Mucosa of rectum (tissue), 2 donors: ENCODE measurements around the gene COMMD4.
"Not testable (repeated sequence)": the region's sequence is repeated elsewhere in the genome, so short reads cannot be mapped to it uniquely, and the experiment has no call there.

Experiments
- H3K27ac ChIP-seq, 2 donors: one replicate each; pipeline ENCODE4 v1.7.0; 2013; ENCODE audit warnings: inconsistent platforms in 2 of 2, low read depth in 2 of 2, low read length in 2 of 2
- H3K27me3 ChIP-seq, 2 donors: one replicate each; pipeline ENCODE4 v1.7.0; 2013; ENCODE audit warnings: low read length in 2 of 2; ENCODE audit not compliant: control insufficient read depth in 2 of 2, insufficient read depth in 2 of 2
- H3K36me3 ChIP-seq, 2 donors: one replicate each; pipeline ENCODE4 v1.7.0; 2013; ENCODE audit warnings: low read length in 2 of 2; ENCODE audit not compliant: control insufficient read depth in 2 of 2, insufficient read depth in 2 of 2
- H3K4me1 ChIP-seq, 2 donors: one replicate each; pipeline ENCODE4 v1.7.0; 2013; ENCODE audit warnings: low read length in 2 of 2, mild to moderate bottlenecking in 1 of 2; ENCODE audit not compliant: control insufficient read depth in 2 of 2, insufficient read depth in 2 of 2
- H3K4me3 ChIP-seq, 2 donors: one replicate each; pipeline ENCODE4 v1.7.0; 2013; ENCODE audit warnings: low read length in 2 of 2
- H3K9ac ChIP-seq, 2 donors: one replicate each; pipeline ENCODE4 v1.7.0; 2013; ENCODE audit warnings: low read length in 2 of 2, low read depth in 1 of 2, mild to moderate bottlenecking in 1 of 2
- H3K9me3 ChIP-seq, 2 donors: one replicate each; pipeline ENCODE4 v1.7.0; 2013; ENCODE audit warnings: low read length in 2 of 2; ENCODE audit not compliant: control insufficient read depth in 2 of 2
- donor health status: healthy.
- donor health status: Normal muscosa, but diverticular disease.

COMMD4 gene

DNA sequence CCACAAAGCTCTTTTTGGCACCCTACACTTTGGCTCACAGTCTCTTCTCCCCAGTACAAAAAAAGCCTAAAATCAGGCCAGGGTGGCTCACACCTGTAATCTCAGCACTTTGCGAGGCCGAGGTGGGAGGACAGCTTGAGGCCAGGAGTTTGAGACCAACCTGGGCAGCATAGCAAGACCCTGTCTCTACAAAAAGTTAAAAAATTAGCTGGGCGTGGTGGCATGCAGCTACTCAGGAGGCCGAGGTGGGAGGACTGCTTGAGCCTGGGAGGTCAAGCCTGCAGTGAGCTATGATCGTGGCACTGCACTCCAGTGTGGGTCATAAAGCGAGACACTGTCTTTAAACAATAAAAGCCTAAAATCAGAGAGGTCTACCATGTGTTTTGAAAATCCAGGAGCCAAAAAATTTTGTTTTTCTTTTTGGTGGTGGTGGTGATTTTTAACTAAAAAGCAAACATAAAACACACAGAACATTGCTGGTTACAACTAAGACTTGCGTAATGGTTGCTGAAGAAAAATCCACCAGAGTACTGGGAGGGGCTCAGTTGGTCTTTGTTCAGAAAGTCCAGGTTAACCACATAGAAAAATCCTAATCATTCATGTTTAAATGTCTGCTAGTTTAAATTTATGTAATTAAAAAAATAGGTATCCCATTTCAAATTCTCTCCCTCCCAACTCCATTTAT is 34.2 kb downstream of the COMMD4 start:
- Histone ChIP-seq H3K9me3 (no peaks in the 10 kb centered on the region), H3K4me3 (peak overlapping the region; percentile 90 to 91), H3K36me3 (peaks cover 36 to 58% of the 10 kb centered on the region in 2 donors), H3K9ac (peak overlapping the region in 1 of 2 donors; percentile 96), H3K27ac (peak overlapping the region; percentile 9 to 100), H3K4me1 (peaks cover 18% of the 10 kb centered on the region in 2 donors), H3K27me3 (no peaks in the 10 kb centered on the region)

GRCh38 chr15:75371486-75371885 is 35.6 kb downstream of the COMMD4 start:
- Histone ChIP-seq H3K4me1 (peaks cover 18% of the 10 kb centered on the region in 2 donors), H3K27me3 (no peaks in the 10 kb centered on the region), H3K9me3 (no peaks in the 10 kb centered on the region), H3K4me3 (no peak overlapping the region), H3K9ac (no peak overlapping the region), H3K27ac (no peak overlapping the region), H3K36me3 (peaks cover 39 to 57% of the 10 kb centered on the region in 2 donors)

DNA sequence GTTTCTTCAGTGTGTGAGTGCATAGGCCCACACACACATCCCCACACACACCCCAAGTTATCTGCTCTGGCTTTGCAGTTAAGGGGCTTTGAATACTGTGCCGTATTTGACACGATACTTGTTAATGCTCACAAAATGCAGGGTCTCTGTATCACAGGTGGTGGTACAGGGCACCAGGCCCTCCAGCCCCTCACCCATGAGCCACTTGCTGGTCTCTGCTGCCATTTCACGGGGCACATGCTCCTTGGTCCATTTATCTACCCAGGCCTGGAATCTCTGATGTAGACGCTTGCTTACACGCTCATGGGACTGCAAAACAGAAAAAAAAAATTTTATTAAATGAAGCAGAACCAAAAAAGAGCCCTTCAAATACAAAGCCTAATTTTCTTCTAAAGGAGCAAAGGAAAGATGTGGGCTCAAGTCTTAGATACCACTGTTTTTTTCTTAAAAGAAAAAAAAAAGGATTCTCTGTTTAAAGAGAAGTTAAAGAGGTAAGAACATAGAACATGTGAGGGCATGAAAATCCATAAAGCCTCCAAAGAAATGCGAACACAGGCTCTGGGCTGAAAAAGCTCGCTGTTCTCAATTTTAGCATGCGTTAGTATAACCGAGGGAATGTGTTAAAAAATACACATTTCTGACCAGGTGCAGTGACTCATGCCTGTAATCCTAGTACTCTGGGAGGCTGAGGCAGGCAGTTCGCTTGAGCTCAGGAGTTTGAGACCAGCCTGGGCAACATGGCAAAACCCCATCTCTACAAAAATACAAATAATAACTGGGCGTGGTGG is 36.2 kb downstream of the COMMD4 start:
- peaks cover 18% of the 10 kb centered on the region in 2 donors for H3K4me1 ChIP-seq
- no peak overlapping the region for H3K4me3 ChIP-seq
- H3K27me3 ChIP-seq: no peaks in the 10 kb centered on the region
- H3K9ac ChIP-seq: no peak overlapping the region
- H3K27ac ChIP-seq: no peak overlapping the region
- H3K36me3 ChIP-seq: peaks cover 36 to 57% of the 10 kb centered on the region in 2 donors
- H3K9me3 ChIP-seq: no peaks in the 10 kb centered on the region

DNA sequence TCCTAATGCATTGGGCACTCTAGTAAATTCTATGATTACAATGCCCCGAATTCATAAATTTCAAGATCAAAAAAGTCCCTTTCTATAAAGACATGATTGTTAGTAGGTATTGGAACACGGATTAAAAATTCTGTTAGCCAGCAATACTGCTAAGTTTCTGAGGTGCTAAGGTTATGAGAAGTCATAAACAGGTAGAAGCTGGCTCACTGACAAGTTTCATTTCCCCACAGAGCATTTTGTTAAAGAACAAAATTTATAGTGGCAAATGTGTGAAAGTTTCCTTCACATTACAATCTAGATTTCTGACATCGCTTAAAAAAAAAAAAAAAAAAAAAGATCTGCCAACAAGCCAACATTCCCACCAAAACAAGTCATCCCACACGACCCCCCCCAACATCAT is 44.9 kb downstream of the COMMD4 start:
- Histone ChIP-seq H3K27ac (no peak overlapping the region), H3K36me3 (peaks cover 33 to 52% of the 10 kb centered on the region in 2 donors), H3K4me3 (no peak overlapping the region), H3K9ac (no peak overlapping the region), H3K9me3 (no peaks in the 10 kb centered on the region), H3K4me1 (no peaks in the 10 kb centered on the region), H3K27me3 (no peaks in the 10 kb centered on the region)

- not testable (repeated sequence) for H3K4me3 ChIP-seq, H3K9me3 ChIP-seq, H3K27ac ChIP-seq, H3K9ac ChIP-seq, H3K27me3 ChIP-seq, H3K4me1 ChIP-seq
- H3K36me3 ChIP-seq: peaks cover 47 to 64% of the 10 kb centered on the region in 2 donors
Observed at GRCh38 chr15:75383986-75384385, 48.1 kb downstream of the COMMD4 start.
